Measurements from ENCODE around the gene KREMEN1.

KREMEN1 gene

GRCh38 chr22:29031227-29032011 is 41.4 kb upstream of the KREMEN1 start:
- no peak for TF ChIP-seq CTCF (IDR thresholded peaks at IDR 0.05)

GRCh38 chr22:29032014-29032475 is 40.8 kb upstream of the KREMEN1 start:
- no peak for TF ChIP-seq CTCF (IDR thresholded peaks at IDR 0.05)

- no peak for TF ChIP-seq CTCF (IDR thresholded peaks at IDR 0.05)
These were observed 40.3 kb upstream of the KREMEN1 start for GRCh38 chr22:29032584-29032983.

- TF ChIP-seq CTCF (IDR thresholded peaks at IDR 0.05) = no peak
These were observed 35.4 kb upstream of the KREMEN1 start for GRCh38 chr22:29037340-29037932.

GRCh38 chr22:29039148-29039547 is 33.7 kb upstream of the KREMEN1 start:
- TF ChIP-seq CTCF (IDR thresholded peaks at IDR 0.05) = no peak

- TF ChIP-seq CTCF (IDR thresholded peaks at IDR 0.05) = peak; percentile 96
These were observed 32.2 kb upstream of the KREMEN1 start for GRCh38 chr22:29040385-29041275.

- no peak for TF ChIP-seq CTCF (IDR thresholded peaks at IDR 0.05)
These were observed 31.4 kb upstream of the KREMEN1 start for GRCh38 chr22:29041408-29041807.

Data from LNCAP (cell line).